Neural progenitor cell (in vitro differentiated cells): Measurements from ENCODE around the gene MRPL17. TPM values are rescaled to one million over a fixed set of nuclear protein-coding genes. Genes with fewer than 3 reads are reported as not detected.

ENCODE experiments used
- DNase-seq: peaks from one replicate; pipeline ENCODE4 v3.0.0-alpha.2; 2016; ENCODE audit warnings: low spot score
- H2AFZ ChIP-seq: fragments of 200-600 bp; sonication (generic); replicated peaks from 2 replicates; pipeline ENCODE4 v1.6.1; 2016; ENCODE audit warnings: antibody characterized with exemption
- H3F3A ChIP-seq: fragments of 200-600 bp; sonication (generic); 2 replicates; pipeline ENCODE4 v1.6.1; 2016; ENCODE audit warnings: antibody characterized with exemption, low read depth
- H3K27ac ChIP-seq: fragments of 200-600 bp; sonication (generic); 2 replicates; pipeline ENCODE4 v1.5.1; 2016; ENCODE audit warnings: mild to moderate bottlenecking
- H3K27me3 ChIP-seq: fragments of 200-600 bp; sonication (generic); 2 replicates; pipeline ENCODE4 v1.6.1; 2016; ENCODE audit warnings: mild to moderate bottlenecking, moderate library complexity
- H3K36me3 ChIP-seq: fragments of 200-600 bp; sonication (generic); 2 replicates; pipeline ENCODE4 v1.5.1; 2016
- H3K4me1 ChIP-seq: fragments of 200-600 bp; sonication (generic); 2 replicates; pipeline ENCODE4 v1.6.1; 2016; ENCODE audit warnings: mixed run types
- H3K4me2 ChIP-seq: fragments of 200-600 bp; sonication (generic); 2 replicates; pipeline ENCODE4 v1.6.1; 2016
- H3K4me3 ChIP-seq: fragments of 200-600 bp; sonication (generic); 2 replicates; pipeline ENCODE4 v1.5.1; 2016
- H3K79me2 ChIP-seq: fragments of 200-600 bp; sonication (generic); 2 replicates; pipeline ENCODE4 v1.6.1; 2016; ENCODE audit warnings: low read depth
- H3K9ac ChIP-seq: fragments of 200-600 bp; sonication (generic); 2 replicates; pipeline ENCODE4 v1.6.1; 2016
- H3K9me3 ChIP-seq: fragments of 200-600 bp; sonication (generic); 2 replicates; pipeline ENCODE4 v1.5.1; 2016; ENCODE audit warnings: low read depth
- H4K20me1 ChIP-seq: fragments of 200-600 bp; sonication (generic); 2 replicates; pipeline ENCODE4 v1.6.1; 2016; ENCODE audit warnings: low read depth
- H3K27ac Mint-ChIP-seq: 3 replicates; pipeline ENCODE4 v1.8.0; 2021; ENCODE audit warnings: mixed read lengths
- H3K27me3 Mint-ChIP-seq: 2 replicates; pipeline ENCODE4 v1.8.0; 2022; ENCODE audit warnings: low read depth, mild to moderate bottlenecking, inconsistent platforms, moderate library complexity, mixed read lengths; ENCODE audit not compliant: insufficient read depth
- H3K36me3 Mint-ChIP-seq: 3 replicates; pipeline ENCODE4 v1.8.0; 2021; ENCODE audit warnings: mixed read lengths
- H3K4me1 Mint-ChIP-seq: 3 replicates; pipeline ENCODE4 v1.8.0; 2021; ENCODE audit warnings: mixed read lengths
- H3K4me3 Mint-ChIP-seq: 3 replicates; pipeline ENCODE4 v1.8.0; 2021; ENCODE audit warnings: mild to moderate bottlenecking, moderate library complexity, mixed read lengths
- H3K9me3 Mint-ChIP-seq: 3 replicates; pipeline ENCODE4 v1.8.0; 2020; ENCODE audit warnings: mixed read lengths
- CTCF ChIP-seq: fragments of 200-600 bp; sonication (generic); IDR thresholded peaks from 2 replicates; pipeline ENCODE4 v1.5.1; 2017; ENCODE audit warnings: antibody characterized with exemption, mild to moderate bottlenecking
- EZH2 ChIP-seq: fragments of 200-600 bp; sonication (generic); IDR thresholded peaks from 2 replicates; pipeline ENCODE4 v1.6.1; 2017; ENCODE audit warnings: antibody characterized with exemption, mild to moderate bottlenecking, moderate library complexity
- EZH2phosphoT487 ChIP-seq: fragments of 200-600 bp; sonication (generic); IDR thresholded peaks from 2 replicates; pipeline ENCODE4 v1.6.1; 2017; ENCODE audit warnings: antibody characterized with exemption
- total RNA-seq: library from RNA; depleted of rRNA; stranded (reverse); fragments of >200 nt; gene quantifications from 2 replicates; pipeline ENCODE4 v1.2.3, GENCODE V29; 2015; ENCODE audit warnings: low replicate concordance

The MRPL17 gene
- total RNA-seq, 1 donor from 2014 or later = 24.3 TPM

- H3K79me2 ChIP-seq = no peaks in the 10 kb centered on the region
- H3K36me3 Mint-ChIP-seq = peaks cover 13% of the 10 kb centered on the region
- H2AFZ ChIP-seq = no peak overlapping the region
- peaks cover 4% of the 10 kb centered on the region for H3K4me1 Mint-ChIP-seq
- no peak overlapping the region for H3K4me2 ChIP-seq
- H3K9ac ChIP-seq = no peak overlapping the region
- no peaks in the 10 kb centered on the region for H3K27me3 ChIP-seq
- H3K27ac Mint-ChIP-seq = no peak overlapping the region
- H3K27me3 Mint-ChIP-seq = no peaks in the 10 kb centered on the region
- H3K4me3 Mint-ChIP-seq = no peak overlapping the region
- H3K9me3 Mint-ChIP-seq = no peaks in the 10 kb centered on the region
- H4K20me1 ChIP-seq = no peaks in the 10 kb centered on the region
- no peaks in the 10 kb centered on the region for H3F3A ChIP-seq
- no peaks in the 10 kb centered on the region for H3K36me3 ChIP-seq
- H3K4me3 ChIP-seq = no peak overlapping the region
- TF ChIP-seq EZH2phosphoT487 = no peak
- TF ChIP-seq EZH2 = no peak
- TF ChIP-seq CTCF = no peak
- H3K27ac ChIP-seq = no peak overlapping the region
- no peaks in the 10 kb centered on the region for H3K9me3 ChIP-seq
- DNase-seq = no peak
- no peaks in the 10 kb centered on the region for H3K4me1 ChIP-seq
Measured at GRCh38 chr11:6640985-6641701, 42.0 kb downstream of the MRPL17 start.

- H3K9me3 ChIP-seq = no peaks in the 10 kb centered on the region
- Mint-ChIP-seq H3K9me3 (no peaks in the 10 kb centered on the region), H3K27ac (no peak overlapping the region), H3K27me3 (no peaks in the 10 kb centered on the region), H3K36me3 (peaks cover 8% of the 10 kb centered on the region), H3K4me1 (no peaks in the 10 kb centered on the region), H3K4me3 (no peak overlapping the region)
- H3K4me1 ChIP-seq = no peaks in the 10 kb centered on the region
- H3F3A ChIP-seq = no peaks in the 10 kb centered on the region
- no peaks in the 10 kb centered on the region for H3K27me3 ChIP-seq
- H3K79me2 ChIP-seq = no peaks in the 10 kb centered on the region
- H3K27ac ChIP-seq = no peak overlapping the region
- no peak overlapping the region for H3K9ac ChIP-seq
- DNase-seq = no peak
- no peaks in the 10 kb centered on the region for H4K20me1 ChIP-seq
- no peak overlapping the region for H3K4me2 ChIP-seq
- no peaks in the 10 kb centered on the region for H3K36me3 ChIP-seq
- H3K4me3 ChIP-seq = no peak overlapping the region
- no peak overlapping the region for H2AFZ ChIP-seq
- TF ChIP-seq CTCF (no peak), EZH2phosphoT487 (no peak), EZH2 (no peak)
Measured at GRCh38 chr11:6640036-6640984, 42.8 kb downstream of the MRPL17 start.

GRCh38 chr11:6638429-6638828 is 44.7 kb downstream of the MRPL17 start:
- no peak overlapping the region for H2AFZ ChIP-seq
- no peaks in the 10 kb centered on the region for H3K9me3 ChIP-seq
- no peaks in the 10 kb centered on the region for H3K4me1 Mint-ChIP-seq
- DNase-seq = no peak
- no peaks in the 10 kb centered on the region for H3K27me3 ChIP-seq
- H3K27me3 Mint-ChIP-seq = no peaks in the 10 kb centered on the region
- no peaks in the 10 kb centered on the region for H3F3A ChIP-seq
- peaks cover 3% of the 10 kb centered on the region for H3K36me3 Mint-ChIP-seq
- H3K27ac Mint-ChIP-seq = no peak overlapping the region
- H3K27ac ChIP-seq = no peak overlapping the region
- H3K79me2 ChIP-seq = no peaks in the 10 kb centered on the region
- H3K4me3 Mint-ChIP-seq = no peak overlapping the region
- H3K4me3 ChIP-seq = no peak overlapping the region
- no peaks in the 10 kb centered on the region for H3K36me3 ChIP-seq
- TF ChIP-seq CTCF (no peak), EZH2phosphoT487 (no peak), EZH2 (no peak)
- no peaks in the 10 kb centered on the region for H3K9me3 Mint-ChIP-seq
- no peak overlapping the region for H3K9ac ChIP-seq
- H3K4me1 ChIP-seq = no peaks in the 10 kb centered on the region
- no peaks in the 10 kb centered on the region for H4K20me1 ChIP-seq
- H3K4me2 ChIP-seq = no peak overlapping the region
